Thyroid gland (tissue), 4 donors: ENCODE measurements around the gene WRAP73.

Experiments
- CTCF ChIP-seq, 6 experiments: fragments of 200-600 bp in 3 of 6; fragments of 450-650 bp in 3 of 6; sonication (generic) in 3 of 6; IDR thresholded peaks; one replicate each; pipeline ENCODE4 v1.5.1; 2016 to 2019; ENCODE audit warnings: antibody characterized with exemption in 6 of 6, mild to moderate bottlenecking in 2 of 6, inconsistent platforms in 1 of 6, moderate library complexity in 1 of 6
- POLR2A ChIP-seq, 2 donors: fragments of 450-650 bp; IDR thresholded peaks; one replicate each; pipeline ENCODE4 v1.6.1; 2017; ENCODE audit warnings: antibody characterized with exemption in 2 of 2, mild to moderate bottlenecking in 2 of 2, moderate library complexity in 1 of 2

- no peak for TF ChIP-seq POLR2A (IDR thresholded peaks at IDR 0.05)
- TF ChIP-seq CTCF (IDR thresholded peaks at IDR 0.05): no peak
Observed at GRCh38 chr1:3689138-3689750, 39.3 kb upstream of the WRAP73 start.
